DOHH2 (cell line): Measurements from ENCODE around the gene GPRC5B.

Experiments
- H3F3A ChIP-seq: fragments of 200-600 bp; sonication (generic), shearing (Covaris generic); 2 replicates; pipeline ENCODE4 v1.6.0; 2016; ENCODE audit warnings: antibody characterized with exemption, mild to moderate bottlenecking; ENCODE audit not compliant: control insufficient read depth, insufficient read depth
- H3K27ac ChIP-seq: fragments of 200-600 bp; sonication (generic); 2 replicates; pipeline ENCODE4 v1.5.1; 2014; ENCODE audit warnings: low read depth, mild to moderate bottlenecking, low read length, moderate library complexity
- H3K27me3 ChIP-seq: fragments of 200-600 bp; sonication (generic); 2 replicates; pipeline ENCODE4 v1.6.1; 2014; ENCODE audit warnings: mild to moderate bottlenecking, low read length, mixed read lengths; ENCODE audit not compliant: control insufficient read depth
- H3K36me3 ChIP-seq: fragments of 200-600 bp; sonication (generic); 2 replicates; pipeline ENCODE4 v1.6.1; 2014; ENCODE audit warnings: mild to moderate bottlenecking, low read length, moderate library complexity, mixed read lengths; ENCODE audit not compliant: control insufficient read depth
- H3K4me1 ChIP-seq: fragments of 200-600 bp; sonication (generic); 2 replicates; pipeline ENCODE4 v1.6.1; 2014; ENCODE audit warnings: mild to moderate bottlenecking, low read length, mixed read lengths; ENCODE audit not compliant: control insufficient read depth
- H3K4me2 ChIP-seq: fragments of 200-600 bp; sonication (generic); 2 replicates; pipeline ENCODE4 v1.6.0; 2014; ENCODE audit warnings: mild to moderate bottlenecking, low read length, moderate library complexity
- H3K4me3 ChIP-seq: fragments of 200-600 bp; sonication (generic); 2 replicates; pipeline ENCODE4 v1.5.1; 2014; ENCODE audit warnings: mild to moderate bottlenecking, low read length, mixed read lengths
- H3K79me2 ChIP-seq: fragments of 200-600 bp; sonication (generic); 2 replicates; pipeline ENCODE4 v1.6.1; 2014; ENCODE audit warnings: mild to moderate bottlenecking, low read length, mixed read lengths; ENCODE audit not compliant: control insufficient read depth
- H3K9me2 ChIP-seq: fragments of 200-600 bp; sonication (generic); replicated peaks from 2 replicates; pipeline ENCODE4 v1.6.1; 2014; ENCODE audit warnings: mild to moderate bottlenecking, low read length, mixed read lengths; ENCODE audit not compliant: control insufficient read depth
- H3K9me3 ChIP-seq: fragments of 200-600 bp; sonication (generic); 2 replicates; pipeline ENCODE4 v1.6.1; 2014; ENCODE audit warnings: antibody characterized with exemption, low read length, mixed read lengths; ENCODE audit not compliant: control insufficient read depth, insufficient read depth
- H4K20me1 ChIP-seq: fragments of 200-600 bp; sonication (generic); 2 replicates; pipeline ENCODE4 v1.6.0; 2014; ENCODE audit warnings: low read depth, mild to moderate bottlenecking, antibody characterized with exemption, low read length, moderate library complexity; ENCODE audit not compliant: control insufficient read depth, insufficient read depth
- EZH2phosphoT487 ChIP-seq: fragments of 200-600 bp; sonication (generic); IDR thresholded peaks from 2 replicates; pipeline ENCODE4 v1.6.1; 2017; ENCODE audit warnings: borderline replicate concordance, mild to moderate bottlenecking, antibody characterized with exemption, low read length, moderate library complexity, mixed read lengths
- TF ChIP-seq, protein P1 (sequence below): fragments of 200-600 bp; sonication (generic); IDR thresholded peaks from one replicate; pipeline ENCODE4 v1.5.1; 2014; ENCODE audit warnings: antibody characterized with exemption, mild to moderate bottlenecking, low read depth, low read length; ENCODE audit not compliant: poor library complexity, severe bottlenecking

GPRC5B gene

DNA sequence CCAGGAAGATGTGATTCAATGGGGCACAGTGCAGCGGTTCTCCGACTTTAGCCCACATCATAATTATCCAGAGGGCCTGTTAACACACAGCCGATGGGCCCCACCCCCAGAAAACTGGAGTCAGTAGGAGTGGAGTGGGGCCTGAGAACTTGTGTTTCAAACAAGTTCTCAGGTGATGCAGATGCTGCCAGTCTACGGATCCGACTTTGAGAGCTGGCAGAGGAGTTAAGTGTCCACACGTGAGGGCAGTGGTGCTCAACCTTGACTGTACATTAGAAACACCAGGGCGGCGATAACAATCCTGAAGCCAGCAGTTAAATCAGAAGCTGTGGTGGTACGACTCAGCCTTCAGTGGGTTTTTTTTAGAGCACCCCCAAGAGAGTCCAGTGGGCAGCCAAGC, 75.0 kb downstream of the GPRC5B start:
- Histone ChIP-seq H3K27me3 (peaks cover 3% of the 10 kb centered on the region), H3K27ac (no peak overlapping the region), H3F3A (no peaks in the 10 kb centered on the region), H3K79me2 (no peaks in the 10 kb centered on the region), H3K4me1 (peaks cover 6% of the 10 kb centered on the region), H3K9me2 (no peaks in the 10 kb centered on the region), H3K4me3 (no peak overlapping the region), H3K36me3 (no peaks in the 10 kb centered on the region), H3K9me3 (peaks cover 10% of the 10 kb centered on the region), H4K20me1 (no peaks in the 10 kb centered on the region), H3K4me2 (no peak overlapping the region)
- no peak for TF ChIP-seq EZH2phosphoT487
- TF ChIP-seq, protein P1, sequence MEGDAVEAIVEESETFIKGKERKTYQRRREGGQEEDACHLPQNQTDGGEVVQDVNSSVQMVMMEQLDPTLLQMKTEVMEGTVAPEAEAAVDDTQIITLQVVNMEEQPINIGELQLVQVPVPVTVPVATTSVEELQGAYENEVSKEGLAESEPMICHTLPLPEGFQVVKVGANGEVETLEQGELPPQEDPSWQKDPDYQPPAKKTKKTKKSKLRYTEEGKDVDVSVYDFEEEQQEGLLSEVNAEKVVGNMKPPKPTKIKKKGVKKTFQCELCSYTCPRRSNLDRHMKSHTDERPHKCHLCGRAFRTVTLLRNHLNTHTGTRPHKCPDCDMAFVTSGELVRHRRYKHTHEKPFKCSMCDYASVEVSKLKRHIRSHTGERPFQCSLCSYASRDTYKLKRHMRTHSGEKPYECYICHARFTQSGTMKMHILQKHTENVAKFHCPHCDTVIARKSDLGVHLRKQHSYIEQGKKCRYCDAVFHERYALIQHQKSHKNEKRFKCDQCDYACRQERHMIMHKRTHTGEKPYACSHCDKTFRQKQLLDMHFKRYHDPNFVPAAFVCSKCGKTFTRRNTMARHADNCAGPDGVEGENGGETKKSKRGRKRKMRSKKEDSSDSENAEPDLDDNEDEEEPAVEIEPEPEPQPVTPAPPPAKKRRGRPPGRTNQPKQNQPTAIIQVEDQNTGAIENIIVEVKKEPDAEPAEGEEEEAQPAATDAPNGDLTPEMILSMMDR, result no peak

DNA sequence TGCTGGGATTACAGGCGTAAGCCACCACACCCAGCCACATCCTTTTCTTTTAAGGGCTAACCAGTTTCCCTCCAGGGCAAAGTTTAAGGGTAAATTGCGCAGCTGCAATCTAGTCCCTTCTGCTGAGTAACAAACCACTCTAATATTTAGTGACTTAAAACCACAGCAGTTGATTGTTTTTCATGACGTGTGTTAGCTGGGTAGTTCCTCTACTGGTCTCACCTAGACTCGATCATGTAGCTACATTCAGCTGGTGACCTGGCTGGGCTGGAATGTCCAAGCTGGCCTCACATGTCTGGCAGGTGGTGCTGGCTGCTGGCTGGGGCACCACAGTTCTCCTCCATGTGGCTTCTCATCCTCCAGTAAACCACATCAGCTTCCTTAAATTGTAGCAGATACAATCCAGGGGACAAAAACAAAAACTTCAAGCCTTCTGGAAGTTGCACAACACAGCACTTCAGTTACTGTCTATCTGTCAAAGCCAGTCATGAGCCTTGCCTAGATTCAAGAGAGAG, 75.5 kb downstream of the GPRC5B start:
- TF ChIP-seq, protein P1, result no peak
- TF ChIP-seq EZH2phosphoT487, result no peak
- H3K36me3 ChIP-seq, result no peaks in the 10 kb centered on the region
- no peaks in the 10 kb centered on the region for H3K79me2 ChIP-seq
- no peak overlapping the region for H3K4me3 ChIP-seq
- H3K27ac ChIP-seq, result no peak overlapping the region
- H3F3A ChIP-seq, result no peaks in the 10 kb centered on the region
- no peaks in the 10 kb centered on the region for H3K9me2 ChIP-seq
- peaks cover 11% of the 10 kb centered on the region for H3K4me1 ChIP-seq
- H3K27me3 ChIP-seq, result peaks cover 3% of the 10 kb centered on the region
- H3K4me2 ChIP-seq, result no peak overlapping the region
- peaks cover 10% of the 10 kb centered on the region for H3K9me3 ChIP-seq
- H4K20me1 ChIP-seq, result no peaks in the 10 kb centered on the region

DNA sequence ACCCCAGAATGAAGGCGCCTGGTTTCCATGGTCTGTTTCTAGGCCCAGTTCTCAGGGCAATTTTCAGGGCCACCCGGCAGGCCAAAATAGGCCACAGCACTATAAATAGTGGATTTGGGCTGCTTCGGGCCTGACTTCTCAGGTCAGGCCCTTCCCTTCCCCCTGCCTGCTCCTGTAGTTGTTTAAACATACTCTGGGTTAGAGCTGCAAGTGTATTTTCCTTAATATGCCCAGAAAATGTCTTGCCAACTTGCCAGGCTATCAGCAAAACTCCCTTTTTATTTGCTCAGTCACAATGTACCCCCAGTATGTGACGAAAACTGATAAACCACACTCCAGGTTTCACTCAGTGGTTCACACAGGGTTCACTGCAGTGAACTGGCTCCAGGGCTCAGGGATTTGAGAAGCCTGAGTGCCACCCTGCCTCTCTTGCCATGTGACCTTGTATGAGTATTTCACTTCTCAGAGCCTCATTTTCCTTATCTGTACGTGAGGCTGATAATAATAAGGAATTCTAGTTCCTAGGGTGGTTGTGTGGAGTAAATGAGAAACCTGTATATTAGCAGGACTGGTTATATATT, 76.5 kb downstream of the GPRC5B start:
- peaks cover 3% of the 10 kb centered on the region for H3K27me3 ChIP-seq
- TF ChIP-seq EZH2phosphoT487, result no peak
- TF ChIP-seq, protein P1, result no peak
- peaks cover 10% of the 10 kb centered on the region for H3K9me3 ChIP-seq
- no peak overlapping the region for H3K27ac ChIP-seq
- peaks cover 15% of the 10 kb centered on the region for H3K4me1 ChIP-seq
- H3K4me3 ChIP-seq, result no peak overlapping the region
- no peaks in the 10 kb centered on the region for H3K79me2 ChIP-seq
- H3K9me2 ChIP-seq, result no peaks in the 10 kb centered on the region
- no peaks in the 10 kb centered on the region for H3K36me3 ChIP-seq
- no peaks in the 10 kb centered on the region for H4K20me1 ChIP-seq
- H3K4me2 ChIP-seq, result no peak overlapping the region
- no peaks in the 10 kb centered on the region for H3F3A ChIP-seq
